Astrocyte (in vitro differentiated cells and primary cell): Measurements from ENCODE around the gene LRRC3B. TPM values are rescaled to one million over a fixed set of nuclear protein-coding genes. Genes with fewer than 3 reads are reported as not detected.

Experiments used
- DNase-seq: peaks from one replicate; pipeline ENCODE4 v3.0.0-alpha.2; 2010; ENCODE audit warnings: low read depth
- FAIRE-seq: peaks from 2 replicates; lab custom pipeline; 2011; peaks lifted over from hg19 to GRCh38; lab: Jason Lieb, UNC
- H2AFZ ChIP-seq: 2 replicates; pipeline ENCODE4 v1.6.0; 2012; ENCODE audit warnings: low read depth, low read length, inconsistent platforms
- H3K27ac ChIP-seq: 2 replicates; pipeline ENCODE4 v1.5.1; 2011; ENCODE audit warnings: low read depth, low read length, inconsistent platforms
- H3K27me3 ChIP-seq: 2 replicates; pipeline ENCODE4 v1.6.0; 2011; ENCODE audit warnings: low read length, inconsistent platforms; ENCODE audit not compliant: insufficient read depth
- H3K36me3 ChIP-seq: 2 replicates; pipeline ENCODE4 v1.5.1; 2011; ENCODE audit warnings: low read length, inconsistent platforms; ENCODE audit not compliant: insufficient read depth
- H3K4me1 ChIP-seq: 2 replicates; pipeline ENCODE4 v1.5.1; 2011; ENCODE audit warnings: low read length, inconsistent platforms; ENCODE audit not compliant: insufficient read depth
- H3K4me2 ChIP-seq: 2 replicates; pipeline ENCODE4 v1.6.0; 2012; ENCODE audit warnings: low read length, inconsistent platforms
- H3K4me3 ChIP-seq: 2 replicates; pipeline ENCODE4 v1.5.1; 2011; ENCODE audit warnings: low read depth, mild to moderate bottlenecking, low read length, inconsistent platforms; ENCODE audit not compliant: insufficient read depth
- H3K79me2 ChIP-seq: 2 replicates; pipeline ENCODE4 v1.6.0; 2012; ENCODE audit warnings: mild to moderate bottlenecking, low read length, inconsistent platforms; ENCODE audit not compliant: insufficient read depth
- H3K9ac ChIP-seq: 2 replicates; pipeline ENCODE4 v1.6.0; 2012; ENCODE audit warnings: mild to moderate bottlenecking, low read length, inconsistent platforms
- H3K9me3 ChIP-seq: 2 replicates; pipeline ENCODE4 v1.5.1; 2012; ENCODE audit warnings: low read depth, mild to moderate bottlenecking, low read length, inconsistent platforms; ENCODE audit not compliant: insufficient read depth
- H4K20me1 ChIP-seq: 2 replicates; pipeline ENCODE4 v1.6.0; 2012; ENCODE audit warnings: low read length, inconsistent platforms; ENCODE audit not compliant: insufficient read depth
- H3K27ac Mint-ChIP-seq: one replicate; pipeline ENCODE4 v1.8.0; 2021; ENCODE audit warnings: mild to moderate bottlenecking, mixed read lengths; ENCODE audit not compliant: unreplicated experiment
- H3K27me3 Mint-ChIP-seq: one replicate; pipeline ENCODE4 v1.8.0; 2021; ENCODE audit warnings: low read depth, mixed read lengths; ENCODE audit not compliant: unreplicated experiment
- H3K36me3 Mint-ChIP-seq: one replicate; pipeline ENCODE4 v1.8.0; 2021; ENCODE audit warnings: low read depth, mixed read lengths; ENCODE audit not compliant: unreplicated experiment
- H3K4me1 Mint-ChIP-seq: one replicate; pipeline ENCODE4 v1.8.0; 2021; ENCODE audit warnings: low read depth, mixed read lengths; ENCODE audit not compliant: unreplicated experiment
- H3K4me3 Mint-ChIP-seq: one replicate; pipeline ENCODE4 v1.8.0; 2021; ENCODE audit warnings: mild to moderate bottlenecking, moderate library complexity, mixed read lengths; ENCODE audit not compliant: unreplicated experiment
- H3K9me3 Mint-ChIP-seq: one replicate; pipeline ENCODE4 v1.8.0; 2021; ENCODE audit warnings: mild to moderate bottlenecking, mixed read lengths; ENCODE audit not compliant: unreplicated experiment
- EZH2 ChIP-seq: IDR thresholded peaks from 2 replicates; pipeline ENCODE4 v1.6.1; 2012; ENCODE audit warnings: mild to moderate bottlenecking, low read length, inconsistent platforms; ENCODE audit not compliant: insufficient read depth
- total RNA-seq: library from RNA; stranded (reverse); gene quantifications from 2 replicates; pipeline ENCODE4 v1.2.1, GENCODE V29; 2021
- TF ChIP-seq, protein P1 (sequence below): IDR thresholded peaks from 2 replicates; pipeline ENCODE4 v1.5.1; 2011; ENCODE audit warnings: low read depth, mild to moderate bottlenecking, inconsistent platforms, low read length, moderate library complexity; ENCODE audit not compliant: insufficient read depth

The LRRC3B gene
- total RNA-seq, 1 donor from 2014 or later = 5.7 TPM

DNA sequence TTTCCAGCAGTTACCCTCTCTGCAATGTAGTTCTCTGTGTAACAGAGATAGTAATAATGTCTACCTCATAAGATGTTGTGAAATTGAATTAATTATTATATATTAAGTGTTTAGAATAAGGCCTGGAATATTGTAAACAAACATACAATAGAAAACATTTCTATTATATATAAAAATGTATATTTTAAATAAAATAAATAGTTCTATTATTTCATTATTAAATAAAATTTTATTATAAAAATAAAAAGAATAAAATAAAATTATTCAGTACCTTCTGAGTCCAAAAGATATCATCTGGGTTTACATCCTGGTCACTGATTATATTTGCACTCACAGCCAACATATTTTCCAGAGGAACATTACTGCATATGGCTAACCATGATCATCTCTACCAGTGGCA, 135.4 kb downstream of the LRRC3B start:
- no peak overlapping the region for H3K27ac ChIP-seq
- no peak overlapping the region for H3K4me3 ChIP-seq
- no peak overlapping the region for H3K4me3 Mint-ChIP-seq

More for the DNA sequence above, 135.4 kb downstream of the LRRC3B start:
- H3K36me3 Mint-ChIP-seq = no peaks in the 10 kb centered on the region
- peaks cover 3% of the 10 kb centered on the region for H3K27me3 Mint-ChIP-seq
- Histone ChIP-seq H3K4me1 (no peaks in the 10 kb centered on the region), H2AFZ (no peak overlapping the region), H3K9ac (no peak overlapping the region), H4K20me1 (no peaks in the 10 kb centered on the region), H3K9me3 (no peaks in the 10 kb centered on the region), H3K36me3 (no peaks in the 10 kb centered on the region), H3K4me2 (no peak overlapping the region), H3K27me3 (no peaks in the 10 kb centered on the region), H3K79me2 (no peaks in the 10 kb centered on the region)
- FAIRE-seq = no peak
- H3K4me1 Mint-ChIP-seq = no peaks in the 10 kb centered on the region
- no peaks in the 10 kb centered on the region for H3K9me3 Mint-ChIP-seq
- TF ChIP-seq EZH2 = no peak
- TF ChIP-seq, protein P1, sequence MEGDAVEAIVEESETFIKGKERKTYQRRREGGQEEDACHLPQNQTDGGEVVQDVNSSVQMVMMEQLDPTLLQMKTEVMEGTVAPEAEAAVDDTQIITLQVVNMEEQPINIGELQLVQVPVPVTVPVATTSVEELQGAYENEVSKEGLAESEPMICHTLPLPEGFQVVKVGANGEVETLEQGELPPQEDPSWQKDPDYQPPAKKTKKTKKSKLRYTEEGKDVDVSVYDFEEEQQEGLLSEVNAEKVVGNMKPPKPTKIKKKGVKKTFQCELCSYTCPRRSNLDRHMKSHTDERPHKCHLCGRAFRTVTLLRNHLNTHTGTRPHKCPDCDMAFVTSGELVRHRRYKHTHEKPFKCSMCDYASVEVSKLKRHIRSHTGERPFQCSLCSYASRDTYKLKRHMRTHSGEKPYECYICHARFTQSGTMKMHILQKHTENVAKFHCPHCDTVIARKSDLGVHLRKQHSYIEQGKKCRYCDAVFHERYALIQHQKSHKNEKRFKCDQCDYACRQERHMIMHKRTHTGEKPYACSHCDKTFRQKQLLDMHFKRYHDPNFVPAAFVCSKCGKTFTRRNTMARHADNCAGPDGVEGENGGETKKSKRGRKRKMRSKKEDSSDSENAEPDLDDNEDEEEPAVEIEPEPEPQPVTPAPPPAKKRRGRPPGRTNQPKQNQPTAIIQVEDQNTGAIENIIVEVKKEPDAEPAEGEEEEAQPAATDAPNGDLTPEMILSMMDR = no peak
- DNase-seq = no peak
- no peak overlapping the region for H3K27ac Mint-ChIP-seq
